Thyroid gland (tissue), 4 donors: ENCODE measurements around the gene MRPS26. TPM values are rescaled to one million over a fixed set of nuclear protein-coding genes. Genes with fewer than 3 reads are reported as not detected.
"Not testable (repeated sequence)": the region's sequence is repeated elsewhere in the genome, so short reads cannot be mapped to it uniquely, and the experiment has no call there.

Experiments used
- DNase-seq, 2 donors: peaks; one replicate each; pipeline ENCODE4 v3.0.0-alpha.2; 2019
- H3K27ac ChIP-seq, 3 donors: fragments of 200-600 bp; sonication (generic); 1 replicate in 2 of 3; 2 replicates in 1 of 3; pipeline ENCODE4 v1.5.1; 2016 to 2019; ENCODE audit warnings: mild to moderate bottlenecking in 1 of 3, moderate library complexity in 1 of 3
- H3K27me3 ChIP-seq: fragments of 200-600 bp; sonication (generic); one replicate; pipeline ENCODE4 v1.5.1; 2019
- H3K36me3 ChIP-seq, 2 donors: fragments of 200-600 bp; sonication (generic); one replicate each; pipeline ENCODE4 v1.5.1; 2016 to 2019
- H3K4me1 ChIP-seq, 2 donors: fragments of 200-600 bp; sonication (generic); one replicate each; pipeline ENCODE4 v1.5.1; 2017 to 2019
- H3K4me3 ChIP-seq, 3 donors: fragments of 200-600 bp; sonication (generic); replicated peaks in 1 of 3; 1 replicate in 2 of 3; 2 replicates in 1 of 3; pipeline ENCODE4 v1.5.1; 2016; ENCODE audit warnings: mild to moderate bottlenecking in 1 of 3
- H3K9me3 ChIP-seq: fragments of 200-600 bp; sonication (generic); one replicate; pipeline ENCODE4 v1.5.1; 2017
- CTCF ChIP-seq, 6 experiments: fragments of 200-600 bp in 3 of 6; fragments of 450-650 bp in 3 of 6; sonication (generic) in 3 of 6; IDR thresholded peaks; one replicate each; pipeline ENCODE4 v1.5.1; 2016 to 2019; ENCODE audit warnings: antibody characterized with exemption in 6 of 6, mild to moderate bottlenecking in 2 of 6, inconsistent platforms in 1 of 6, moderate library complexity in 1 of 6
- POLR2A ChIP-seq, 2 donors: fragments of 450-650 bp; IDR thresholded peaks; one replicate each; pipeline ENCODE4 v1.6.1; 2017; ENCODE audit warnings: antibody characterized with exemption in 2 of 2, mild to moderate bottlenecking in 2 of 2, moderate library complexity in 1 of 2
- WGBS, 2 donors: methylation state at CpG; one replicate each; pipeline ENCODE4 v1.1.5; 2017; 5-methylcytosine and 5-hydroxymethylcytosine counted together
- intact Hi-C: fragments of 100-400 bp; cut with DNase I; formaldehyde crosslinking; loops from one replicate; pipeline ENCODE4 v1.15.1; 2023
- total RNA-seq, 4 donors: library from RNA; depleted of rRNA; stranded (reverse); fragments of >200 nt; gene quantifications; one replicate each; pipeline ENCODE4 v1.2.3, GENCODE V29; 2016

MRPS26 gene
- total RNA-seq, 4 donors from 2014 or later = 56.3 to 148 (median 86.4) TPM

- TF ChIP-seq POLR2A (IDR thresholded peaks at IDR 0.05) = no peak
- no peak for TF ChIP-seq CTCF (IDR thresholded peaks at IDR 0.05)
- no peak for DNase-seq
- Histone ChIP-seq H3K9me3 (no peaks in the 10 kb centered on the region), H3K4me1 (no peaks in the 10 kb centered on the region), H3K4me3 (no peak overlapping the region), H3K27ac (no peak overlapping the region), H3K27me3 (no peaks in the 10 kb centered on the region), H3K36me3 (peaks cover 0 to 23% of the 10 kb centered on the region in 2 donors)
- intact Hi-C loops = no loop called here
- 86 to 91% methylated on average over 1 of the region's 1 CpG for WGBS, 2 donors
These were observed 34.7 kb upstream of the MRPS26 start for GRCh38 chr20:3010985-3011723.

- Histone ChIP-seq H3K4me3 (no peak overlapping the region), H3K9me3 (no peaks in the 10 kb centered on the region), H3K4me1 (no peaks in the 10 kb centered on the region), H3K36me3 (peaks cover 0 to 19% of the 10 kb centered on the region in 2 donors), H3K27me3 (no peaks in the 10 kb centered on the region), H3K27ac (no peak overlapping the region)
- DNase-seq = no peak
- 88 to 94% methylated on average over 3 of the region's 3 CpGs for WGBS, 2 donors
- intact Hi-C loops = no loop called here
- TF ChIP-seq POLR2A (IDR thresholded peaks at IDR 0.05) (no peak), CTCF (IDR thresholded peaks at IDR 0.05) (no peak)
These were observed 34.1 kb upstream of the MRPS26 start for GRCh38 chr20:3011752-3012151.

GRCh38 chr20:3013771-3014170, 32.1 kb upstream of the MRPS26 start:
- 97 to 98% methylated on average over 5 of the region's 5 CpGs for WGBS, 2 donors
- Histone ChIP-seq H3K9me3 (no peaks in the 10 kb centered on the region), H3K4me3 (no peak overlapping the region), H3K4me1 (peaks cover 0 to 4% of the 10 kb centered on the region in 2 donors), H3K36me3 (peaks cover 0 to 4% of the 10 kb centered on the region in 2 donors), H3K27me3 (no peaks in the 10 kb centered on the region), H3K27ac (no peak overlapping the region)
- intact Hi-C loops = no loop called here
- no peak for DNase-seq
- no peak for TF ChIP-seq CTCF (IDR thresholded peaks at IDR 0.05)
- no peak for TF ChIP-seq POLR2A (IDR thresholded peaks at IDR 0.05)

- Histone ChIP-seq H3K27ac (no peak overlapping the region), H3K36me3 (peaks cover 0 to 4% of the 10 kb centered on the region in 2 donors), H3K4me1 (peaks cover 0 to 4% of the 10 kb centered on the region in 2 donors), H3K4me3 (no peak overlapping the region), H3K27me3 (no peaks in the 10 kb centered on the region), H3K9me3 (no peaks in the 10 kb centered on the region)
- 96 to 98% methylated on average over 7 of the region's 7 CpGs for WGBS, 2 donors
- no peak for TF ChIP-seq CTCF (IDR thresholded peaks at IDR 0.05)
- TF ChIP-seq POLR2A (IDR thresholded peaks at IDR 0.05) = no peak
- intact Hi-C loops = no loop called here
- no peak for DNase-seq
These were observed 31.7 kb upstream of the MRPS26 start for GRCh38 chr20:3014179-3014578.

GRCh38 chr20:3014662-3015061, 31.2 kb upstream of the MRPS26 start:
- no peaks in the 10 kb centered on the region for H3K27me3 ChIP-seq
- H3K36me3 ChIP-seq = peaks cover 0 to 4% of the 10 kb centered on the region in 2 donors
- no peak overlapping the region for H3K4me3 ChIP-seq
- no peak overlapping the region for H3K27ac ChIP-seq
- WGBS, 2 donors = 74 to 77% methylated on average over 3 of the region's 3 CpGs
- H3K9me3 ChIP-seq = no peaks in the 10 kb centered on the region
- peaks cover 0 to 4% of the 10 kb centered on the region in 2 donors for H3K4me1 ChIP-seq
- no peak for DNase-seq
- no peak for TF ChIP-seq CTCF (IDR thresholded peaks at IDR 0.05)
- no peak for TF ChIP-seq POLR2A (IDR thresholded peaks at IDR 0.05)
- intact Hi-C loops = no loop called here

GRCh38 chr20:3015302-3015701, 30.6 kb upstream of the MRPS26 start:
- H3K27ac ChIP-seq, H3K36me3 ChIP-seq, H3K4me3 ChIP-seq, DNase-seq, H3K27me3 ChIP-seq, H3K9me3 ChIP-seq, intact Hi-C loops, H3K4me1 ChIP-seq: not testable (repeated sequence)
- 95 to 99% methylated on average over 5 of the region's 5 CpGs for WGBS, 2 donors
